SK-N-SH (cell line): Measurements from ENCODE around the gene FAHD1. TPM values are rescaled to one million over a fixed set of nuclear protein-coding genes. Genes with fewer than 3 reads are reported as not detected.

Experiments used
- CTCF ChIA-PET: fragments of 300-600, 350-600 bp; formaldehyde crosslinking; extraction: SDS; loops from one replicate; lab custom pipeline; 2021; lab: Yijun Ruan, JAX
- POLR2A ChIA-PET: fragments of 350-600 bp; sonication (Branson Sonifier 250); formaldehyde crosslinking; extraction: SDS; loops from one replicate; lab custom pipeline; 2020; ENCODE audit warnings: antibody characterized with exemption, inconsistent platforms; lab: Yijun Ruan, JAX
- DNase-seq: peaks from one replicate; pipeline ENCODE4 v3.0.0; 2012
- H2AFZ ChIP-seq: fragments of 200-600 bp; sonication (generic); 2 replicates; pipeline ENCODE4 v1.8.1; 2016; ENCODE audit warnings: antibody characterized with exemption, mild to moderate bottlenecking, low read depth
- H3F3A ChIP-seq: fragments of 200-600 bp; sonication (generic); replicated peaks from 2 replicates; pipeline ENCODE3; 2016; ENCODE audit warnings: antibody characterized with exemption, mild to moderate bottlenecking; ENCODE audit not compliant: insufficient read depth
- H3K27ac ChIP-seq, 2 experiments: fragments of 200-500 bp in 1 of 2; fragments of 200-600 bp in 1 of 2; sonication (Bioruptor generic) in 1 of 2; sonication (generic), shearing (Covaris generic) in 1 of 2; 2 replicates each; pipeline versions ENCODE4 v1.5.1 to v1.6.1; 2014 to 2016; ENCODE audit warnings: low read depth in 2 of 2, inconsistent platforms in 1 of 2, low read length in 1 of 2, mild to moderate bottlenecking in 1 of 2, mixed read lengths in 1 of 2
- H3K27me3 ChIP-seq: fragments of 200-600 bp; sonication (generic), shearing (Covaris generic); 2 replicates; pipeline ENCODE4 v1.6.1; 2016; ENCODE audit warnings: mixed run types; ENCODE audit not compliant: insufficient read depth
- H3K36me3 ChIP-seq, 2 experiments: fragments of 200-500 bp in 1 of 2; fragments of 200-600 bp in 1 of 2; sonication (Bioruptor generic) in 1 of 2; sonication (generic) in 1 of 2; replicated peaks in 1 of 2; 2 replicates each; pipeline versions ENCODE3 to v1.5.1; 2014 to 2016; ENCODE audit warnings: low read length in 1 of 2, mild to moderate bottlenecking in 1 of 2; ENCODE audit not compliant: insufficient read depth in 2 of 2, control insufficient read depth in 1 of 2
- H3K4me1 ChIP-seq, 2 experiments: fragments of 200-500 bp in 1 of 2; fragments of 200-600 bp in 1 of 2; sonication (Bioruptor generic) in 1 of 2; sonication (generic), shearing (Covaris generic) in 1 of 2; 2 replicates each; pipeline versions ENCODE4 v1.5.1 to v1.6.1; 2014 to 2016; ENCODE audit warnings: low read depth in 1 of 2, low read length in 1 of 2, mixed run types in 1 of 2; ENCODE audit not compliant: insufficient read depth in 2 of 2, control insufficient read depth in 1 of 2
- H3K4me2 ChIP-seq: fragments of 200-600 bp; sonication (generic), shearing (Covaris generic); 2 replicates; pipeline ENCODE4 v1.6.1; 2017; ENCODE audit warnings: mixed run types
- H3K4me3 ChIP-seq, 2 experiments: fragments of 200-500 bp in 1 of 2; fragments of 200-600 bp in 1 of 2; sonication (Bioruptor generic) in 1 of 2; sonication (generic), shearing (Covaris generic) in 1 of 2; 2 replicates each; pipeline versions ENCODE4 v1.5.1 to v1.8.1; 2014 to 2016; ENCODE audit warnings: low read depth in 2 of 2, inconsistent platforms in 1 of 2, low read length in 1 of 2, mild to moderate bottlenecking in 1 of 2, mixed read lengths in 1 of 2, moderate library complexity in 1 of 2
- H3K79me2 ChIP-seq: fragments of 200-600 bp; sonication (generic); 2 replicates; pipeline ENCODE4 v1.8.1; 2017; ENCODE audit warnings: mild to moderate bottlenecking; ENCODE audit not compliant: insufficient read depth
- H3K9ac ChIP-seq: fragments of 200-600 bp; sonication (generic); 2 replicates; pipeline ENCODE4 v1.6.1; 2017; ENCODE audit warnings: mixed run types
- H3K9me2 ChIP-seq: fragments of 200-600 bp; sonication (generic); 2 replicates; pipeline ENCODE4 v1.6.1; 2017; ENCODE audit warnings: mixed run types
- H3K9me3 ChIP-seq: fragments of 200-600 bp; sonication (generic); 2 replicates; pipeline ENCODE4 v1.6.1; 2017; ENCODE audit warnings: mixed run types, mild to moderate bottlenecking, moderate library complexity
- H4K20me1 ChIP-seq: fragments of 200-600 bp; sonication (generic); 2 replicates; pipeline ENCODE4 v1.6.1; 2017; ENCODE audit warnings: mild to moderate bottlenecking, mixed run types; ENCODE audit not compliant: insufficient read depth
- CHD2 ChIP-seq: fragments of 150-350 bp; IDR thresholded peaks from 2 replicates; pipeline ENCODE4 v1.6.1; 2018; ENCODE audit warnings: low read length; ENCODE audit not compliant: partially characterized antibody
- CTCF ChIP-seq: fragments of 200-600 bp; sonication (generic); IDR thresholded peaks from 2 replicates; pipeline ENCODE4 v1.6.1; 2017; ENCODE audit warnings: antibody characterized with exemption, mild to moderate bottlenecking, moderate library complexity
- ELF1 ChIP-seq: IDR thresholded peaks from 2 replicates; pipeline ENCODE4 v1.4.0; 2012
- EP300 ChIP-seq, 2 experiments: IDR thresholded peaks; 2 replicates each; pipeline versions ENCODE4 v1.4.0 to v1.6.1; 2012; ENCODE audit warnings: borderline replicate concordance in 1 of 2, low read depth in 1 of 2, low read length in 1 of 2
- FOSL2 ChIP-seq: IDR thresholded peaks from 2 replicates; pipeline ENCODE4 v1.4.0; 2012; ENCODE audit warnings: low read depth, mild to moderate bottlenecking, moderate library complexity, borderline replicate concordance
- FOXJ3 ChIP-seq: sonication (generic); formaldehyde crosslinking; IDR thresholded peaks from 2 replicates; pipeline ENCODE4 v1.5.1; 2020; ENCODE audit warnings: mild to moderate bottlenecking, missing genetic modification reagents
- GABPA ChIP-seq: IDR thresholded peaks from 2 replicates; pipeline ENCODE4 v1.4.0; 2012; ENCODE audit warnings: low read depth, mild to moderate bottlenecking
- IRF3 ChIP-seq: fragments of 150-350 bp; IDR thresholded peaks from 2 replicates; pipeline ENCODE4 v1.6.1; 2016; ENCODE audit warnings: mild to moderate bottlenecking, low read depth, low read length
- MEF2A ChIP-seq: IDR thresholded peaks from 2 replicates; pipeline ENCODE4 v1.4.0; 2012; ENCODE audit warnings: low read depth, borderline replicate concordance
- NFIC ChIP-seq: IDR thresholded peaks from 2 replicates; pipeline ENCODE4 v1.4.0; 2012; ENCODE audit warnings: borderline replicate concordance
- PBX3 ChIP-seq: IDR thresholded peaks from 2 replicates; pipeline ENCODE4; 2012
- POLR2AphosphoS5 ChIP-seq: IDR thresholded peaks from 2 replicates; pipeline ENCODE4 v1.6.1; 2012; ENCODE audit warnings: low read depth, low read length
- RAD21 ChIP-seq: IDR thresholded peaks from 2 replicates; pipeline ENCODE4 v1.6.1; 2012; ENCODE audit warnings: mild to moderate bottlenecking, low read length
- RCOR1 ChIP-seq: fragments of 150-350 bp; IDR thresholded peaks from 2 replicates; pipeline ENCODE4 v1.6.1; 2017; ENCODE audit warnings: antibody characterized with exemption, low read length
- RXRA ChIP-seq: IDR thresholded peaks from 2 replicates; pipeline ENCODE4 v1.4.0; 2012; ENCODE audit warnings: low read depth, mild to moderate bottlenecking, borderline replicate concordance
- TCF12 ChIP-seq: IDR thresholded peaks from 2 replicates; pipeline ENCODE4 v1.4.0; 2012
- TEAD4 ChIP-seq: IDR thresholded peaks from 2 replicates; pipeline ENCODE4 v1.4.0; 2012; ENCODE audit warnings: mild to moderate bottlenecking, borderline replicate concordance; ENCODE audit not compliant: insufficient read depth
- USF2 ChIP-seq: fragments of 150-350 bp; IDR thresholded peaks from 2 replicates; pipeline ENCODE4 v1.6.1; 2017; ENCODE audit warnings: antibody characterized with exemption, low read length, low read depth, borderline replicate concordance
- YY1 ChIP-seq: IDR thresholded peaks from 2 replicates; pipeline ENCODE4 v1.4.0; 2012; ENCODE audit warnings: low read depth, mild to moderate bottlenecking
- ZBTB33 ChIP-seq: IDR thresholded peaks from 2 replicates; pipeline ENCODE4 v1.4.0; 2012; ENCODE audit warnings: low read depth, borderline replicate concordance
- WGBS: methylation state at CpG from one replicate; pipeline ENCODE4 v1.1.6; 2017; ENCODE audit warnings: low lambda C conversion rate; 5-methylcytosine and 5-hydroxymethylcytosine counted together
- polyA plus RNA-seq, 3 experiments: library from polyadenylated mRNA; depleted of rRNA; stranded (reverse); fragments of >200 nt; gene quantifications; 2 replicates each; pipeline ENCODE4 v1.2.3, GENCODE V29; 2012

The FAHD1 gene
- polyA plus RNA-seq, 1 of the 3 experiments (the other 2 are of a cell fraction) = 59.0 TPM

- no peak for TF ChIP-seq IRF3
- no peak for TF ChIP-seq EP300 (IDR thresholded peaks at IDR 0.05; ENCODE audit: borderline replicate concordance in 1 of 2, low read depth in 1 of 2, low read length in 1 of 2)
- TF ChIP-seq NFIC = no peak
- TF ChIP-seq TCF12 = no peak
- no peak for TF ChIP-seq USF2
- TF ChIP-seq CTCF = no peak
- TF ChIP-seq ZBTB33 = no peak
- TF ChIP-seq CHD2 = no peak
- no peak for TF ChIP-seq RXRA
- TF ChIP-seq YY1 = no peak
- no peak for TF ChIP-seq ELF1
- TF ChIP-seq GABPA = no peak
- no peak for TF ChIP-seq TEAD4
- TF ChIP-seq FOSL2 = no peak
- no peak for TF ChIP-seq POLR2AphosphoS5
- TF ChIP-seq RAD21 = no peak
- no peak for TF ChIP-seq MEF2A
- no peak for TF ChIP-seq FOXJ3 (CRISPR knock-in tag)
- no peak for TF ChIP-seq RCOR1
- no peak for TF ChIP-seq PBX3
- ChIA-PET CTCF (interaction anchor here (0.9 to 1.0 kb wide), 2 partner anchors 13 to 149 kb away, joined by 3 to 4 read pairs; no protein-coding TSS in a partner anchor), POLR2A (interaction anchor here (1.7 kb wide), 1 partner anchor 46 kb away, joined by 5 read pairs; the partner anchor contains the start of genes FAHD1 and HAGH)
- H3K9me2 ChIP-seq = no peaks in the 10 kb centered on the region
- H3F3A ChIP-seq = peaks cover 8% of the 10 kb centered on the region
- H3K79me2 ChIP-seq = peaks cover 42% of the 10 kb centered on the region
- no peak overlapping the region for H3K27ac ChIP-seq
- H3K4me3 ChIP-seq = no peak overlapping the region; a peak in 1 of 4 replicates
- H3K9ac ChIP-seq = no peak overlapping the region
- peak overlapping the region; percentile 91; the same call in 1 of the 2 replicates for H3K4me2 ChIP-seq
- no peak overlapping the region for H2AFZ ChIP-seq
- H3K9me3 ChIP-seq = no peaks in the 10 kb centered on the region
- no peaks in the 10 kb centered on the region for H3K27me3 ChIP-seq
- WGBS = 94% methylated on average over 6 of the region's 6 CpGs
- H4K20me1 ChIP-seq = peaks cover 10% of the 10 kb centered on the region; the same call in 1 of the 2 replicates
- peaks cover 3 to 36% of the 10 kb centered on the region in 2 experiments for H3K36me3 ChIP-seq
- peaks cover 0 to 8% of the 10 kb centered on the region in 2 experiments; a peak in 1 of 4 replicates for H3K4me1 ChIP-seq
- no peak for DNase-seq
Observed at GRCh38 chr16:1780677-1781072, 46.3 kb upstream of the FAHD1 start.
